DMS53 treated with DMSO at 0.1 percent for 48 hours (cell line): ENCODE results near the gene LMTK3.
A peak's percentile ranks its signal among the peaks of the same experiment; 100 is the strongest.
"Not testable (repeated sequence)": the region's sequence is repeated elsewhere in the genome, so short reads cannot be mapped to it uniquely, and the experiment has no call there.

ENCODE experiments used
- DNase-seq: peaks from one replicate; lab custom pipeline; 2025; ENCODE audit not compliant: unreplicated experiment; lab: John Stamatoyannopoulos, UW

LMTK3 gene

DNA sequence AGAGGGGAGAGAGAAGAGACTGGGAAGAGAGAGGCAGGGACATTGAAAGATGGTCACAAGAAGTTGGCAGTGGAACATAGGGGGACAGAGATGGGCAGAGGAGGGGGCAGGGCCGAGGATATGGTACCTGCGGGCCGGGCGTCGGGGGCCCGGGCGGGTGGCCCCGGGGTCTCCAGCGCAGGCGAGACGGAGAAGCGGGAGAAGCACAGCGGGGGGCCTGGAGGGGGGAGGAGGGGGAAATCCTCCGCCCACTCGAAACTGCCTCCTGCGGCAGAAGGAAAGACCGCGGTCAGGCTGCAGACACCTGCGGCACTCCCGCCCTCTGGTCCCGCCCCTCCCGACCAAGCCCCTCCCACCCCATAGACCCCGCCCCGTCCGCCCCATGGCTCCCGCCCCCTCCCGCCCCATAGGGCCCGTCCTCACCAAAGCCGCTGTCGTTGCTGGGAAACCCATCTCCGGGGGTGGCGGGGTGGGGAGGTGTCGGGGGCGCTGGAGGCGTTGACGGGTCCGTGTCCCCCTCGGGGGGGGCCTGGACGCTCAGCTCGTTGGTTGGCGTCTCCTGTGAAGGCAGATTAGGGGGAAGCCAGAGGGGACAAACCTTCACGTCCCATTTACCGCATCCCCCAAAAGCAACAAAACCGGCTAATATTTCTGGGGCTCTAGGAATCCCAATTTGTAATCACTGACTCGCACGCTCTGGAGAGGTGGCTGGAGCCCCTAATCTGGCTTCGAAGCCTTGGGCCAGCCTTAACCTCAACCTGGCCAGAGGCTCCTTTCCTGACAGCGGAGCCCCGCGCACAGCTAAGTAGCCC lies 20.4 kb downstream of the LMTK3 start:
- no peak for DNase-seq

GRCh38 chr19:48489608-48490216 lies 21.9 kb downstream of the LMTK3 start:
- DNase-seq = peak; percentile 49

GRCh38 chr19:48488478-48488877 lies 23.2 kb downstream of the LMTK3 start:
- not testable (repeated sequence) for DNase-seq

DNA sequence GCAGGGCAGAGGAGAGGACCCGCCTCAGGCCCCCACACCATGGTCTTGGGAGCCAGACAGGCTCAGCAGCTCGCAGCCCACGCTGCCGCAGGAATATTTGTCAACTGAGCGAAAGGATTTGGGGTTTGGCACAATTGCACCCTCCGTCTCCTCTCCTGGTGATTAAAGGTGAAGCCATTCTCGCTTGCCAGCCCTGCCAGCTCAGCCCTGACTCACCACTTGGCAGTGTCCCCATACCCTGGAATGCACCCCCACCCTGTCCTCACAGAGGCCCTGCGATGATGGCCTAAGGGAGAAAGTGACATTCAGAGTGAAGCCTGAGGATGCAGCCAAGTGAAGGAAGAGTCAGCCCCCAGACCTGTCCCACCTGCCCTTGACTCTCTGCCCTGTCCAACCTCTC lies 23.7 kb downstream of the LMTK3 start:
- DNase-seq = no peak

GRCh38 chr19:48487544-48487943 lies 24.1 kb downstream of the LMTK3 start:
- no peak for DNase-seq

- not testable (repeated sequence) for DNase-seq
Observed at GRCh38 chr19:48486706-48487105, 24.9 kb downstream of the LMTK3 start.

DNA sequence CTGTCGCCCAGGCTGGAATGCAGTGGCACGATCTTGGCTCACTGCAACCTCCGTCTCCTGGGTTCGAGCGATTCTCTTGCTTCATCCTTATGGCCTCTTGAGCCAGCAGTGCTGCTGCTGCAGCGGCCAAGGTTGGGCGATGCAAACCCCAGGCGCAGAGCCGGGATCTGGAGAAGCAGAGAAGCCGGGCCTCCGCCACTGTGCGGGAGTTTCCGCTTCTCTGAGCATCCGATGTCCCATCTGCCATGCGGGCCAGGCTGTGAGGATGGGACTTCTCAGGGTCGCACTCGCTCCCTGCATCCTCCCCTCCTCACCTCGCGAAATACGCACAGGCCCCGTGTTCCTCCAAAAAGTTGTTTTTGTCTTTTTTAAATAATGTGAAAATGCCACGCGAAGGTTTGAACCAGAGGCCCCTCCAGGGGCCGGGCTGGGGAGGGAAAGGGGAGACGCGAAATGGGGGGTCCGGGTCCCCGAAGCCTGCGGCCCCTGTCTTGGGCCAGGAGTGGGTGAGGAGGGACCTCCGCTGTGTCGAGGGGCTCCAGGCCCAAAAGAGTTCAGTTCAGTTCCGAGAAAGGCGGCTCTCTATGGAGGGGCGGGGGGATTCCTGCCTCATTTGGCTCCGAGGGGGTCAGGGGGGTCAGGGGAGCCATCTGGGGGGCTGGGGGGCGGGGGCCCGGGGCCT lies 26.6 kb downstream of the LMTK3 start:
- DNase-seq = no peak

DNA sequence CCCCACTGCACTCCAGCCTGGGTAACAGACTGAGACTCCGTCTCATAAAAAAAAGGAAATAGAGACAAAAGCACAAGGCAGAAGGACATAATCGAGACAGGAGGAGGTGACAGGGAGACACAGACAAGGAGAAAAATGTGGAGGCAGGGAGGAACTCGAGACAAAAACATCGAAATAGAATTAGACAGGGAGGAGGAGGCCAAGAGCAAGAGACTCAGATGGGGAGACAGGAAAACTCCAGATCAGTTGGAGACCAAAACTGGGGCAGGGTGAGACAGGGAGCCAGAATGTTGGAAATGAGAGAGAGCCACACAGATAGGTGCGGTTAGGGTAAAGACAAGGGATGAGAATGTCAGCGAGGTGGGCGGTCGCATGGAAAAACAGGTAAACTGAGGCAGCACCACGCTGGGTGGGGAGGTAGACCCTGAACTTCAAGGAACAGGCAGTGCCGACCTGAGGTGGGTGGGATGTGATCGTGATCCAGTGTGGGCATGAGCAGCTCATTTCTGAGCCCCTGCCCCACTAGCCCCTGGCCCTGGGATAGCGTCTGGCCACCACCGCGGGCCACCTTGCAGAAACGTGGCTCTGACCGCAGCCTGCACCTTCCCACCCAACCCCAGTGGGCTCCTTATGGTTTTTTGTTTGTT lies 27.3 kb downstream of the LMTK3 start:
- DNase-seq = no peak

DNA sequence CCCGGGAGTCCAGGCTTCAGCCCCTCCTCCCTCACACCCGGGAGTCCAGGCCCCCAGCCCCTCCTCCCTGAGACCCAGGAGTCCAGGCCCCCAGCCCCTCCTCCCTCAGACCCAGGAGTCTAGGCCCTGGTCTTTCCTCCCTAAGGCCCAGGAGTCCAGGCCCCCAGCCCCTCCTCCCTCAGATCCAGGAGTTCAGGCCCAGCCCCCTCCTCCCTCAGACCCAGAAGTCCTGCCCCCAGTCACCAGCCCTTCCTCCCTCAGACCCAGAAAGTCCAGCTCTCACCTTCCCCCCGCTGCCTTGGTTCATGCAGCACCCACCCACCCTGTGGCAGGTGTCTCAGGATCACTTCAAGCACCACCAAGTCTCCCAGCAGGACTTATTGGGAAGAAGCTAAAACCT lies 28.3 kb downstream of the LMTK3 start:
- no peak for DNase-seq

GRCh38 chr19:48481846-48482639 lies 29.6 kb downstream of the LMTK3 start:
- no peak for DNase-seq

- peak; percentile 44 for DNase-seq
Observed at GRCh38 chr19:48480558-48481500, 30.8 kb downstream of the LMTK3 start.

GRCh38 chr19:48480183-48480557 lies 31.5 kb downstream of the LMTK3 start:
- peak; percentile 42 for DNase-seq

GRCh38 chr19:48479686-48480085 lies 31.9 kb downstream of the LMTK3 start:
- DNase-seq = no peak

DNA sequence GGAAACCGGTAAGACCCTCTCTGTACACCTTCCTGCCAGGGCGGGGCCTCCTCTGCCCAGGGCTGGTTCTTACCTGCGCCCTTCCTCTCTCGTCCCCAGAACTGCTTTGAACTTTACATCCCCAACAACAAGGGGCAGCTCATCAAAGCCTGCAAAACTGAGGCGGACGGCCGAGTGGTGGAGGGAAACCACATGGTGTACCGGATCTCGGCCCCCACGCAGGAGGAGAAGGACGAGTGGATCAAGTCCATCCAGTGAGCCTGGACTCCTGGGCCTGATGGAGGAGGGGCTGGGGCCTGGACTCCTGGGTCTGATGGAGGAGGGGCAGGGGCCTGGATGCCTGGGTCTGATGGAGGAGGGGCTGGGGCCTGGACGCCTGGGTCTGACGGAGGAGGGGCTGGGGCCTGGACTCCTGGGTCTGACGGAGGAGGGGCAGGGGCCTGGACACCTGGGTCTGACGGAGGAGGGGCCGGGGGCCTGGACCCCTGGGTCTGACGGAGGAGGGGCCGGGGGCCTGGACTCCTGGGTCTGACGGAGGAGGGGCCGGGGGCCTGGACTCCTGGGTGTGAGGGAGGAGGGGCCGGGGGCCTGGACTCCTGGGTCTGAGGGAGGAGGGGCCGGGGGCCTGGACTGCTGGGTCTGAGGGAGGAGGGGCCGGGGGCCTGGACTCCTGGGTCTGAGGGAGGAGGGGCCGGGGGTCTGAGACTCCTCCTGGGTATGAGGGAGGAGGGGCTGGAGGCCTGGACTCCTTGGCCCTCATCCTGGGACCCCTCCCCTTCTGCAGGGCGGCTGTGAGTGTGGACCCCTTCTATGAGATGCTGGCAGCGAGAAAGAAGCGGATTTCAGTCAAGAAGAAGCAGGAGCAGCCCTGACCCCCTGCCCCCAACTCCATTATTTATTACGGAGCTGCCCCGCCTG lies 33.0 kb downstream of the LMTK3 start:
- DNase-seq = no peak

- DNase-seq = no peak
Observed at GRCh38 chr19:48477698-48478338, 33.8 kb downstream of the LMTK3 start.

DNA sequence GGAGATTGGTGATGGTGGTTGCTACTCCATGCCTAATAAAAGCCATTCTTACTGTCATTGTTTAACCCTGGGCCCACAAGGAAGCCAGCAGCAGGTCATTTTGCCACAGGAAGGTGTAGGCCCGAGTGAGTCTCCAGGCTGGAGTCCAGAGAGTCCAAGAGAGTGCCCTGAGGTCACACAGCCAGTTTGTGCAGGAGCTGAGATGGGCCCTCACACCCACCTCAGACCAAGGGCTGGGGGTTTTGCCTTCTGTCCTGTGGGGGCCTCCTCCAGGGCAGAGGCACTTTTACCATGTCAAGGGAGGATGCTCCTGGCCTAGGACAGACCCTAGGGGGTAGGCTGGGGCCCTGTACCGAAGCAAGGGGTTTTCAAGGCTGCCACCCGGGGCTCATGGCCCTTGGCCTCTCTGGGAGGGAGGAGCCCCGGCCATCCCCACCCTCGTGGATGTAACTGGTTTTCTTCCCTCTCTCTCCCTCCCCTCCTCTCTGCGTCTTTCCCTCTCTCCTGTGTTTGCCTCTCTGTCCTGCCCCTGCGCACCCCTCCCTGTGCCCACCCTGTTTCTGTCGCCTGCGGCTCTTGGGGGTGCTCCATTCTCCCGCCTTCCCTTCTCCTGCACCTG lies 34.5 kb downstream of the LMTK3 start:
- no peak for DNase-seq

DNA sequence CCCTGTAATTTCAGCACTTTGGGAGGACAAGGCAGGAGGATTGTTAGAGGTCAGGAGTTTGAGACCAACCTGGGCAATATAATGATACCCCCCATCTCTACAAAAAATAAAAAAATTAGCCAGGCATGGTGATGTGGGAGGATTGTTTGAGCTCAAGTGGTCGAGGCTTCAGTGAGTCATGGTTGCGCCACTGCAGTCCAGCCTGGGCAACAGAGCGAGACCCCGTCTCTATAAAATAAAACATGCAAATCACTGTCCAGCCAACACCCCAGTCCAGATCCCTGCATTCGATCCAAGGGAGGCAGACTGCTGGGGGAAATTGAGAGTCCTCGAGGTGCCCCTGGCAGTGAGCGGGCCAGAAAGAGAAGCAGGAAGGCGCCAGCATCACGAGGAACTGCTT lies 35.5 kb downstream of the LMTK3 start:
- no peak for DNase-seq
